ENCODE measurements around the gene ADCY1. TPM values are rescaled to one million over a fixed set of nuclear protein-coding genes. Genes with fewer than 3 reads are reported as not detected.

The ADCY1 gene
- total RNA-seq, 2 experiments from 2014 or later, result 0.99 to 1.5 TPM

DNA sequence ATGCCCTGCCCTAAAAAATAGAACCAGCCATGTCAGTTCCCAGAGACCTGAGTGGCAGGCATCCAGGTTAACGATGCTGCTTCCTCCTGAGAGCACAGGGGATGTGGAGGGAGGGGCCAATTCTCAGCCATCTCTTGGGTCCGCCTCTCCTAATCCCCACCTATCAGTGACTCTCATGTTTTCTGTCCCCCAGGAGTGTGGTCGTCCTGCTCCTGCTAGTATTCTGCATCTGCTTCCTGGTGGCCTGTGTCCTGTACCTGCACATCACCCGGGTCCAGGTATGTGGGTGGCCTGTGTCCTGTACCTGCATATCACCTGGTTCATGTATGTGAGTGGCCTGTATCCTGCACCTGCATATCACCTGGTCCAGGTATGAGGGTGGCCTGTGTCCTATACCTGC is 105.3 kb downstream of the ADCY1 start:
- CTCF ChIA-PET, result no interaction called here
- no peak overlapping the region for H3K4me3 Mint-ChIP-seq
- no peaks in the 10 kb centered on the region for H3K4me1 Mint-ChIP-seq
- H3K27me3 Mint-ChIP-seq, result peaks cover 13% of the 10 kb centered on the region
- POLR2A ChIA-PET, result no interaction called here
- H3K36me3 Mint-ChIP-seq (ENCODE audit: low read depth), result no peaks in the 10 kb centered on the region
- H3K9me3 Mint-ChIP-seq, result no peaks in the 10 kb centered on the region
- no peak overlapping the region for H3K27ac Mint-ChIP-seq
- no peak for DNase-seq

DNA sequence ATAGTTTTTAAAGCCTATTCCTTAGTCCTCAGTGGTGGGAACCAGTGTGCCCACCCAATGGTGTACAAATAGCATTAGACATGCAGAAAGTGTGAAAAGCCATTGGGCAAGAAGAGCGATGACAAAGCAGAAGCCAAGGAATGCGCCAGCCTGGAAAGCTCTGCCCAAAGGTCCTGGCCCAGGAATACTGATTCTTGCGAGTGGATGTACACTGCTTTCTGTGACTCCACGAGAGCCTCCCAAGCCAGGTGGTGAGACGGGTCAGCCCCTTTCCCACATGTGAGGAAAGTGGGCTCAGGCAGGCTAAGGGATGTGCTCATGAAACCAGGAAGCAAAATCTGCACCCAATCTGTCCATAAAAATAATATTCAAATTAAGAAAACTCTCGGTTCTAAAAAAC is 106.6 kb downstream of the ADCY1 start:
- Mint-ChIP-seq H3K27ac (no peak overlapping the region), H3K4me3 (no peak overlapping the region), H3K27me3 (peaks cover 8% of the 10 kb centered on the region), H3K36me3 (ENCODE audit: low read depth) (no peaks in the 10 kb centered on the region), H3K4me1 (no peaks in the 10 kb centered on the region), H3K9me3 (no peaks in the 10 kb centered on the region)
- ChIA-PET POLR2A (no interaction called here), CTCF (interaction anchor here (1.3 kb wide), 1 partner anchor 16 kb away, joined by 3 read pairs; no protein-coding TSS in a partner anchor)
- DNase-seq, result no peak

DNA sequence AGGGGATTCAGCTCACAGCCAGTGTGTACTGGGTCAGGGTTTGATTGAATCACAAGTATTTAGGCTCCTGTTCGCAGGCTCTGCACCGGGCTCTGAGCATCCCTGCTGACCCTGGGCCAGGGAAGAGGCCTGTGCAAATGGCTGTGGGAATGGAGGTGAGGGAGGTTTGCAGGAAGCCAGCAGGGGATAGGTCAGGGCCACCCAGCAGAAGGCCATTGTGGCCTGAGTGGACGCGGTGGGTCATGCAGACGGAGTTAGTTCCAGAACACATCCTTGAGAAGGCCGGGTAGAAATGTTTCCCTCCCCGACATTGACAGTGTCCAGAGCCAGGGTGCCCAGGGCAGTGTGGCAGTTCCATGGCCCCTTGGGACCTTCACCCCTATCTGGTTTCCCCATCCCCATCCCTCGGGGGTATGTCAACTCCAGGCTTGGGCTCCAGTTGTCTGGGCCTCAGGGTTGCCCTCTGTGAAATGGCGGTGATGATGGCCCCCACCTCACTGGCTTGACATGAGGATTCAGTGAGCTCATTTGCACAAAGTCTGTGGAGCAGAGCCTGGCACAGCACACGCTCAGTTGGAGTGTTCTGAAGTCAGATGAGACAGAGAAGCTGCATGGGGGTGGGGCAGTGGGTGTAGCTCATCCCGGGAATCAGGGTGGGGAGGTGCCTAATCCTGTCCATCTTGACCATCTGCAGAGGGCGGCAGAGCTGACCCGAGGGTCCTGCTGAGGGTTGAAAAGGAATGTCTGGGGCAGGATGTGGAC is 107.6 kb downstream of the ADCY1 start:
- Mint-ChIP-seq H3K27ac (no peak overlapping the region), H3K36me3 (ENCODE audit: low read depth) (no peaks in the 10 kb centered on the region), H3K4me3 (no peak overlapping the region), H3K4me1 (no peaks in the 10 kb centered on the region), H3K9me3 (no peaks in the 10 kb centered on the region), H3K27me3 (peaks cover 2% of the 10 kb centered on the region)
- CTCF ChIA-PET, result interaction anchor here (1.3 kb wide), 1 partner anchor 15 kb away, joined by 3 read pairs; no protein-coding TSS in a partner anchor
- POLR2A ChIA-PET, result no interaction called here
- no peak for DNase-seq

DNA sequence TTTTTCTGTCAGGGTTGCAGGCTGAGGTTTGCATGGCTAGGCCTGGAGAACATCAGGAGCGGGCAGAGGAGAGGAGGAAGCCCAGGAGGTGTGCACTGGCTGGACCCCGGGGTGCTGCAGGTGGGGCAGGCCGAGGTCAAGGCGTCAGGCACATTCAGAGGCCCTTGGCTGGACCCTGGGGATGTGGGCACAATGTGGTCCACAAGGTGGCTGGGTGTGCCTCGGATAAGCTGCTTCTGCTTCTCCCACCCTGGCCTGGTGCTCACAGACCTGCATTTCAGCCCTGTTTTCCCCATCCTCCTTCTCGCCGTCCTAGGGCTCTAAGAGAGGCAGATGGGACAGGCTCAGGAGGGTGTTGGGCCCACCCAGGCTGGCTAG is 108.2 kb downstream of the ADCY1 start:
- H3K9me3 Mint-ChIP-seq, result no peaks in the 10 kb centered on the region
- H3K4me3 Mint-ChIP-seq, result no peak overlapping the region
- H3K36me3 Mint-ChIP-seq (ENCODE audit: low read depth), result no peaks in the 10 kb centered on the region
- POLR2A ChIA-PET, result no interaction called here
- no peaks in the 10 kb centered on the region for H3K4me1 Mint-ChIP-seq
- no peaks in the 10 kb centered on the region for H3K27me3 Mint-ChIP-seq
- no peak for DNase-seq
- no peak overlapping the region for H3K27ac Mint-ChIP-seq
- CTCF ChIA-PET, result no interaction called here

DNA sequence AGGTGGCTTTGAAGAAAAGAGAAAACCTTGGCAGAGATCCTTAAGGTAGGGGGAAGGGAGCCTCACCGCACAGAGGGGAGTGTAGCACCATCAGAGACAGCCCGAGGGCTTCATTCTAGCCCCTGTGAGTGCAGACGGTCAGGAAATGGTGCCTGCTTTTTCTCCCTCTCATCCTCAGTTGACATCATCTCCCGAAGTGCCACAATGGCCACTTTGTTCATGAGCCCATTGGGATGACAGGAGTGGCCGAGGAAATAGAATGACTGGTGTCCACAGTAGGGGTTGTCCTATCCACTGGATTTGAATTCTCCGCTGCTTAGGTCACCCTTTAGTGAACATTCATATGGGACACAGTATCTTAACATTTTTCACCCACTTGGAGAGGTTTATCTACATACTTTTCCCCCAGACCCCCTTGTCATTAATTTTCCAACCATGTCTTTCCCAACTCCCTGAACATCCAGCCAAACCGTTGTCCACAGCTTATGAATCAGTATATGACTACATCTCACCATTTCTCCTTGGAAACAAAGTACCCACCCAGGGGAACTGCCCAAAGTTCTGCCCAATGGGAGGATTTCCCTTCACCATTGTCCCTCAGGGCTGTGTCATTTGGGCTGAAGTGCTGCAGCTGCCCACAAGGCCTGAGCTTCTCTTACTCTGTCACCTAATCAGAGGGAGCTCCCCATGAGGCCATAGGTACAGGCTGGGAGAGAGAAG is 108.8 kb downstream of the ADCY1 start:
- Mint-ChIP-seq H3K9me3 (no peaks in the 10 kb centered on the region), H3K4me1 (no peaks in the 10 kb centered on the region), H3K4me3 (no peak overlapping the region), H3K27me3 (no peaks in the 10 kb centered on the region), H3K36me3 (ENCODE audit: low read depth) (no peaks in the 10 kb centered on the region), H3K27ac (no peak overlapping the region)
- CTCF ChIA-PET, result no interaction called here
- POLR2A ChIA-PET, result no interaction called here
- no peak for DNase-seq

DNA sequence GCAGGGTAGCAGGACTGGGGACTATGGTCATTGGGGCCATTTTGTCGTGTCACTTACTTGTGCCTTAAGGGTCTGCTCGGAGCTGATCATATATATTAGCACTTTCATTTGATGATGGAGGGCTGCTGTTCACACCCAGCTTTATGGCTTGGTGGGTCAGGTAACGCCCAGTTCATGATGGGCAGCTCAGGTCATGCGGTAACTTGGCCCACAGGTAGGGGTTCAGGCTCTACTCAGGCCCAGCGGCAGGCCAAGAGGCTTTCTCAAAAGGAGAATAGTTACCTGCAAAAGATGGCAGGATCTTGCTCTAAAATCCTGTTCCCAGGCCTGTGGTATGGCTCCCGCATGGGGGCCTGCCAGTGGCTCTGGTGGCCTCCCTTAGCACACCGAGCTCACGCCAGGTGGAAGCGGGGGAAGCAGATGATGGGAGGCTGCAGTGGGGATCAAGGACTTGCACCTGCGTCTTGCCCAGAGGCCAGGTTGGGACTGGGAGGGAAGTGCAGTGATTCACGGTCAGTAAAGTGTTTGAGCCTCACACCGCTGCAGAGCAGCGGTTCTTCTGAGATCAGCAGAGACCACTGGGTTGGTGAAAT is 109.5 kb downstream of the ADCY1 start:
- Mint-ChIP-seq H3K27me3 (no peaks in the 10 kb centered on the region), H3K4me1 (no peaks in the 10 kb centered on the region), H3K36me3 (ENCODE audit: low read depth) (no peaks in the 10 kb centered on the region), H3K27ac (no peak overlapping the region), H3K4me3 (no peak overlapping the region), H3K9me3 (no peaks in the 10 kb centered on the region)
- POLR2A ChIA-PET, result no interaction called here
- DNase-seq, result no peak
- CTCF ChIA-PET, result no interaction called here

DNA sequence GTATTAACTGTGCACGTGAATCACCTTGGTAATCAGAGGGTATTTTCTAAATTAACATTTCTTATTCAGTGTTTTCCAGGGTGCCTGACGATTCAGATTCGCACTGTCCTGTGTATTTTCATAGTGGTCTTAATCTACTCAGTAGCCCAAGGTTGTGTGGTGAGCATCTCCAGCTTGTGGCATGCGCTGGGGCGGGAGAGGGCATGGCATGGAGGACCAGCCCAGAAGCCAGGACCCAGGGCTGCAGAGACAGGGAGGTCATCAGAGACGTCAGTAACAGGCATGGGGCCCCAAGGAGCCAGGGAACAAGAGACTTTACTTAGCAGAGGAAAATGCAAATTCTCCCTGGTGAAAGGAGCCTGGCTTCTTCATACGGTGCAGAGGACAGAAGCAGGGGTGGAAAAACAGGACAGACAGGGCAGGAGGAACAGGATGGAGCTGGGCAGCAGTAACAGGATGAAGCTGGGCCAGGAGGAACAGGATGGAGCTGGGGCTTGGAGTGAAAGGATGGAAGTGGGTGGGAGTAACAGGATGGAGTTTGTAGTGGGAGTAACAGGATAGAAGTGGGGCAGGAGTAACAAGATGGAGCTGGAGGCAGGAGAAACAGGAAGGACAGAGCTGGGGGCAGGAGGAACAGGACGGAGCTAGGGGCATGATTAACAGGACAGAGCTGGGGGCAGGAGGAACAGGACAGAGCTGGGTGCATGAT is 110.9 kb downstream of the ADCY1 start:
- DNase-seq, result no peak
- Mint-ChIP-seq H3K4me1 (peaks cover 2% of the 10 kb centered on the region), H3K4me3 (no peak overlapping the region), H3K9me3 (no peaks in the 10 kb centered on the region), H3K27me3 (no peaks in the 10 kb centered on the region), H3K27ac (no peak overlapping the region), H3K36me3 (ENCODE audit: low read depth) (no peaks in the 10 kb centered on the region)
- CTCF ChIA-PET, result no interaction called here
- POLR2A ChIA-PET, result no interaction called here

DNA sequence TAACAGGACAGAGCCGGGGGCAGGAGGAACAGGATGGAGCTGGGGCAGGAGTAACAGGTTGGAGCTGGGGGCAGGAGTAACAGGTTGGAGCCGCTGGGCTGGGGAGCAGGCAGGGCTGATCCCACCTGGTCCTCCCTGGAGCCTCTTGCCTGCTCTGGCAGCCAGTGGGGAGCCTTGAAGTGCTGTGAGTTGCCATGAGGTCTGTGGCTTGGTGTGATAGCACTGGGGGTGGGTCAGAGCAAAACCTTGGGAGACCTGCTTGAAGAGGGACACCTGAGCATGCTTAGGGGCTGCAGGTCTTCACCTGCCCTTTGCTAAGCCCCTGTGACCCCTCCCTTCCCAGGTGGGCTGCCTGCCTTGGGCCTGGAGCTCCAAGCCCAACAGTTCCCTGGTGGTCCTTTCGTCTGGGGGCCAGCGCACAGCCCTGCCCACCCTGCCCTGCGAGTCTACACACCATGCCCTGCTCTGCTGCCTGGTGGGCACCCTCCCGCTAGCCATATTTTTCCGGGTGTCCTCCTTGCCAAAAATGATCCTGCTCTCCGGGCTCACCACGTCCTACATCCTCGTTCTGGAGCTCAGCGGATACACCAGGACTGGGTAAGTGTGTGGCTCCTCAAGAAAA is 111.6 kb downstream of the ADCY1 start:
- Mint-ChIP-seq H3K27me3 (no peaks in the 10 kb centered on the region), H3K9me3 (no peaks in the 10 kb centered on the region), H3K27ac (no peak overlapping the region), H3K36me3 (ENCODE audit: low read depth) (no peaks in the 10 kb centered on the region), H3K4me3 (no peak overlapping the region), H3K4me1 (peaks cover 2% of the 10 kb centered on the region)
- no peak for DNase-seq
- ChIA-PET POLR2A (no interaction called here), CTCF (no interaction called here)

DNA sequence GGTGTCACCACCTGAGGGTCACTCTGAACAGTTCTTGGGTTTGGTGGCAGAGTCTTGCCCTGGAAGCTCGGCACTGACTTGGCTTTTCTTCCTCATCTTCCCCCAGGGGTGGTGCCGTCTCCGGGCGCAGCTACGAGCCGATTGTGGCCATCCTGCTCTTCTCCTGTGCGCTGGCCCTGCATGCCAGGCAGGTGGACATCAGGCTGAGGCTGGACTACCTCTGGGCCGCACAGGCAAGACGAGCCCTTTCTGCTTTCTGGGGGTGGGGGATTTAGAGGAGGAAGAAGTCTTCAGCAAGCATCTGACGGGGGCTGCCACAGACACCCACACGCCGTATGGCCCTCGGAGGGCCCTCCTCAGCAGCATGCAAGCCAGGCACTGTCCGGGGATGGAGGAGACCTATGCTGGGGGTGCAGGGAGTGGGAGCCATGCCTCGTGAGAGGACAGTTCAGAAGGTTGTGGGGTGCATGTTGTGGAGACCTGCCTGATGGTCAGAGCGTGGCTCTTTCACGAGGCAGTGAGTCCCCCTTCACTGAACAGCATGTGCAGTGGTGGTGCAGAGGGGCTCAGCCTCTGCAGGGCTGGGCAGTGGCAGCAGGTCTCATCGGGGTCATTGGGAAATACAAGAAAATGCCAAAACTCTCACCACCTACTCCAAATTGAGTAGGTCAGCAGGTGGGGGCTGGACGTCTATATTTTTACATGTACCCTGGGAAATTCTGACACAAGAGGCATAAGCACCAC is 112.4 kb downstream of the ADCY1 start:
- Mint-ChIP-seq H3K4me1 (peaks cover 2% of the 10 kb centered on the region), H3K27me3 (no peaks in the 10 kb centered on the region), H3K27ac (no peak overlapping the region), H3K36me3 (ENCODE audit: low read depth) (no peaks in the 10 kb centered on the region), H3K4me3 (no peak overlapping the region), H3K9me3 (no peaks in the 10 kb centered on the region)
- ChIA-PET CTCF (no interaction called here), POLR2A (no interaction called here)
- DNase-seq, result no peak

DNA sequence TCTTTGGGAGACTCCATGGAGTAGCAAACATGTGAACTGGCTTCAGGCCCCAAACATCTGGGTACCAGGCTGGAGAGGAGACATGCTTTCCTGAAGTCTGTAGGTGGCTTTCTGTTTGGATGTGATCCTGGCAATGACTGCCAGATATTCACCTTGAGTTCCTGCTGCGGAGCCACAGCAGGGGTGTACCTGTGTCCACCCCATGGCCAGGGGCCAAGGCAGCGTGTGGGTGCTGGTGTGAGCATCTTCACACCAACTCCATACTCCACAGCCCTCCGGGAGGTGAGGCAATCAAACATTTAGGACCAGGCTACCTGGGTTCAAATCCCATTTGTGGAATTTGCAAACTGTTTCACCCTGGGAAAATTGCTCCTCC is 113.0 kb downstream of the ADCY1 start:
- H3K27ac Mint-ChIP-seq, result no peak overlapping the region
- CTCF ChIA-PET, result no interaction called here
- H3K27me3 Mint-ChIP-seq, result no peaks in the 10 kb centered on the region
- DNase-seq, result no peak
- no peaks in the 10 kb centered on the region for H3K36me3 Mint-ChIP-seq (ENCODE audit: low read depth)
- POLR2A ChIA-PET, result no interaction called here
- no peak overlapping the region for H3K4me3 Mint-ChIP-seq
- no peaks in the 10 kb centered on the region for H3K9me3 Mint-ChIP-seq
- peaks cover 2% of the 10 kb centered on the region for H3K4me1 Mint-ChIP-seq

DNA sequence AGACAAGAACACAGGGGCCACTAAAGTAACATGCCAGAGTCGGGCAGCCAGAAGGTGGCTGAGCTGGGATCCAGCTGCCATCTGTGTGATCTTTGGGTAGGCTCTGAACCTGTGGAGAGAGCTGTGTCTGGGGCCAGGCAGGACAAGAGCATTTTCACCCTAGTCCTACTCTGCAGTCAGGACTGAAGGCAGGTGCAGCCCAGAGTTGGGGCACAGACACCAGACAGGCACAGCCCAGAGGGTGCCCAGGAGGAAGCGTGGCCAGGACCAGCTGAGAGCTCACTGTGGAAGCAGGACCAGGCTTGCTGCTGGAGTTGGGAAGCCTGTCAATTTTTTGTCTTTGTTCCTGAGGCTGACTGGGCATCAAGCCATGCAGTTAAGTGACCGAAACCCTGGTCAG is 113.6 kb downstream of the ADCY1 start:
- POLR2A ChIA-PET, result no interaction called here
- Mint-ChIP-seq H3K36me3 (ENCODE audit: low read depth) (no peaks in the 10 kb centered on the region), H3K4me1 (peaks cover 2% of the 10 kb centered on the region), H3K27ac (no peak overlapping the region), H3K27me3 (no peaks in the 10 kb centered on the region), H3K4me3 (no peak overlapping the region), H3K9me3 (no peaks in the 10 kb centered on the region)
- CTCF ChIA-PET, result no interaction called here
- DNase-seq, result no peak

DNA sequence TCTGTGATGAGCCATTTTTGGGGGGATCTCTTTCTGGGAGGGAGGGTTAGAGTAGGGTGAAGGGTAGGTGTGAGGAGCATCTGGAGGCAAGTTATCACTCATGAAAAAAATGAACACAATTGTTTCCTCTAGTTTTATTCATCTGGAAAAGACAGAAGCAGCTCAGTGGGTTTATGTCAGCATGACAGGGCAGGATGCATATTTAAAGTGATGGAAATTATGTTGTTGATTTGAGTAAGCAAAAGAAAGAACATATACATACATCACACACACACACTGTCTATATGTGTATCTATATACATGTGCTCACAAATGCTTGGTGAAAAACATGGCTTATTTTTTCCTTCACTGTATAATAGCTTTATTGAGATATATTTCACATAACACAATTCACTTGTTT is 114.2 kb downstream of the ADCY1 start:
- Mint-ChIP-seq H3K9me3 (no peaks in the 10 kb centered on the region), H3K27ac (no peak overlapping the region), H3K4me3 (no peak overlapping the region), H3K4me1 (peaks cover 2% of the 10 kb centered on the region), H3K27me3 (no peaks in the 10 kb centered on the region), H3K36me3 (ENCODE audit: low read depth) (no peaks in the 10 kb centered on the region)
- POLR2A ChIA-PET, result no interaction called here
- CTCF ChIA-PET, result no interaction called here
- no peak for DNase-seq
